DND-41 (cell line): ENCODE results near the gene EPB41L2.

ENCODE experiments used
- ATAC-seq: fragments of 200-7000 bp; cut with Tn5 transposase; 3 replicates; pipeline ENCODE4 v1.9.1; 2021; ENCODE audit warnings: low read depth; ENCODE audit not compliant: insufficient read depth
- DNase-seq: peaks from one replicate; pipeline ENCODE4 v3.0.0-alpha.2; 2020
- H2AFZ ChIP-seq: 2 replicates; pipeline ENCODE4 v1.6.0; 2012; ENCODE audit warnings: low read depth, low read length
- H3K27ac ChIP-seq: 2 replicates; pipeline ENCODE4 v1.5.1; 2012; ENCODE audit warnings: low read length, inconsistent platforms
- H3K27me3 ChIP-seq: fragments of 200-600 bp; sonication (generic); 2 replicates; pipeline ENCODE4 v1.6.0; 2012; ENCODE audit warnings: low read length, mild to moderate bottlenecking, inconsistent platforms; ENCODE audit not compliant: insufficient read depth, poor library complexity
- H3K36me3 ChIP-seq: 2 replicates; pipeline ENCODE4 v1.5.1; 2012; ENCODE audit warnings: low read length, inconsistent platforms; ENCODE audit not compliant: insufficient read depth
- H3K4me1 ChIP-seq: 2 replicates; pipeline ENCODE4 v1.5.1; 2012; ENCODE audit warnings: mild to moderate bottlenecking, low read length; ENCODE audit not compliant: insufficient read depth
- H3K4me2 ChIP-seq: 2 replicates; pipeline ENCODE4 v1.6.0; 2012; ENCODE audit warnings: mild to moderate bottlenecking, moderate library complexity, low read length, inconsistent platforms; ENCODE audit not compliant: insufficient read depth
- H3K4me3 ChIP-seq, 2 experiments: fragments of 200-600 bp in 1 of 2; shearing (Covaris generic) in 1 of 2; 2 replicates each; pipeline ENCODE4 v1.5.1; 2012 to 2016; ENCODE audit warnings: inconsistent platforms in 2 of 2, low read length in 2 of 2, mild to moderate bottlenecking in 2 of 2, low read depth in 1 of 2, moderate library complexity in 1 of 2
- H3K79me2 ChIP-seq: 2 replicates; pipeline ENCODE4 v1.6.0; 2012; ENCODE audit warnings: low read length, inconsistent platforms; ENCODE audit not compliant: insufficient read depth
- H3K9ac ChIP-seq: 2 replicates; pipeline ENCODE4 v1.6.0; 2012; ENCODE audit warnings: low read depth, mild to moderate bottlenecking, inconsistent platforms, low read length, moderate library complexity
- H3K9me3 ChIP-seq: 2 replicates; pipeline ENCODE4 v1.5.1; 2012; ENCODE audit warnings: low read length, moderate library complexity, mild to moderate bottlenecking, inconsistent platforms; ENCODE audit not compliant: insufficient read depth, severe bottlenecking
- H4K20me1 ChIP-seq: 2 replicates; pipeline ENCODE4 v1.6.0; 2012; ENCODE audit warnings: low read length; ENCODE audit not compliant: insufficient read depth
- EZH2 ChIP-seq: IDR thresholded peaks from 3 replicates; pipeline ENCODE4 v1.6.1; 2012; ENCODE audit warnings: borderline replicate concordance, low read depth, mild to moderate bottlenecking, moderate library complexity, low read length, inconsistent platforms; ENCODE audit not compliant: severe bottlenecking
- TF ChIP-seq, protein P1 (sequence below): IDR thresholded peaks from 2 replicates; pipeline ENCODE4 v1.5.1; 2012; ENCODE audit warnings: borderline replicate concordance, low read length, moderate library complexity, mild to moderate bottlenecking; ENCODE audit not compliant: poor library complexity, severe bottlenecking; ENCODE audit errors: extremely low read depth

EPB41L2 gene

DNA sequence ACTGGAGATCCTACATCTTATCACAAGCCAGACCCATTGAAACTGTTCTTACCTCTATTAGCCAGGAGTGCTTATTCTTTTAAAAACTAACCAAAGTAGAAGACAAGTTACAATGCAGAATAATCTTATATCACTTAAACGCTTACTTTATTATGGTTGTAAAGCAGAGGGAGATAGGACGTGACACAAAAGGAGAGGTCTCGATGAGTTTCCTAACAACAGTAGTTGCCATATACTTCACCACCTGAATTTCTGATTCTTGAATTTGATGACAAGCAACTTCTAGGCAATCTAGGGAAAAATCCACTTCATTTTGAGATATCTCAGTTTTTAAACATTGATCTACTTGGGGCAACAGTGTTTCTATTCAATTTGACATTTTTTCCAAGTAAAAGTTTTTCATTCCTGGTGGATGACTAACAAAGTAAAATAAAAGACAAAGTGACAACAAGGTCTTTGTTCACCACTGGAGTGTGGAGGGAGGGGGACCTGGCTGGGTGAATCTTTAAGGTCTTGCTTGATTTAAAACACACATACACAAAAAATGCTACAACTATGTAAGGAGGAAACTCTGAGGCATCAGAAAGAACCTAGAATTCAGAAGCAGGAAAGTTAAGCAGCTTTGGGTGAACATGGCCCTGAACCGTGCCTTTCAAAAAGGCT lies 125.0 kb downstream of the EPB41L2 start:
- Histone ChIP-seq H3K27ac (no peak overlapping the region), H4K20me1 (no peaks in the 10 kb centered on the region), H2AFZ (no peak overlapping the region), H3K4me1 (no peaks in the 10 kb centered on the region), H3K36me3 (0 out of 2 replicates have a peak, but pooled peaks cover 2% of the 10 kb centered on the region), H3K4me2 (no peak overlapping the region), H3K4me3 (no peak overlapping the region), H3K9ac (no peak overlapping the region), H3K9me3 (no peaks in the 10 kb centered on the region), H3K79me2 (peaks cover 4% of the 10 kb centered on the region; the same call in 1 of the 2 replicates), H3K27me3 (no peaks in the 10 kb centered on the region)
- ATAC-seq (no peak), DNase-seq (no peak)
- no peak for TF ChIP-seq EZH2
- TF ChIP-seq, protein P1, sequence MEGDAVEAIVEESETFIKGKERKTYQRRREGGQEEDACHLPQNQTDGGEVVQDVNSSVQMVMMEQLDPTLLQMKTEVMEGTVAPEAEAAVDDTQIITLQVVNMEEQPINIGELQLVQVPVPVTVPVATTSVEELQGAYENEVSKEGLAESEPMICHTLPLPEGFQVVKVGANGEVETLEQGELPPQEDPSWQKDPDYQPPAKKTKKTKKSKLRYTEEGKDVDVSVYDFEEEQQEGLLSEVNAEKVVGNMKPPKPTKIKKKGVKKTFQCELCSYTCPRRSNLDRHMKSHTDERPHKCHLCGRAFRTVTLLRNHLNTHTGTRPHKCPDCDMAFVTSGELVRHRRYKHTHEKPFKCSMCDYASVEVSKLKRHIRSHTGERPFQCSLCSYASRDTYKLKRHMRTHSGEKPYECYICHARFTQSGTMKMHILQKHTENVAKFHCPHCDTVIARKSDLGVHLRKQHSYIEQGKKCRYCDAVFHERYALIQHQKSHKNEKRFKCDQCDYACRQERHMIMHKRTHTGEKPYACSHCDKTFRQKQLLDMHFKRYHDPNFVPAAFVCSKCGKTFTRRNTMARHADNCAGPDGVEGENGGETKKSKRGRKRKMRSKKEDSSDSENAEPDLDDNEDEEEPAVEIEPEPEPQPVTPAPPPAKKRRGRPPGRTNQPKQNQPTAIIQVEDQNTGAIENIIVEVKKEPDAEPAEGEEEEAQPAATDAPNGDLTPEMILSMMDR: no peak

DNA sequence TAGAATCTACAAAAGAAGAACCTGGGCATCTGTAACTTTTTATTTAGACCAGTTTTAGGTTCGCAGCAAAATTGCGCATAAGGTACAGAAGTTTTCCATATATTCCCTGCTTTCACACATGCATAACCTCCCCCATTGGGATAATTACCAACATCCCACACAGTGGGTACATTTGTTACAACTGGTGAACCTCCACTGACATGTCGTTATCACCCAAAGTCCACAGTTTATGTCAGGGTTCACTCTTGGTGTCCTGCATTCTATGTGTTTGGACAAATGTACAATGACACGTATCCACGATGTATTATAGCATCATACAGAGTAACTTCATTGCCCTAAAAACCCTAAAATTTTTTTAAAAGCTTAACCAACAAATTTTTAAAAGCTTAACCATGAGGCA lies 126.1 kb downstream of the EPB41L2 start:
- H3K4me1 ChIP-seq: no peaks in the 10 kb centered on the region
- peaks cover 8% of the 10 kb centered on the region; the same call in 1 of the 2 replicates for H3K79me2 ChIP-seq
- no peak overlapping the region for H3K9ac ChIP-seq
- H3K4me2 ChIP-seq: no peak overlapping the region
- H3K27me3 ChIP-seq: no peaks in the 10 kb centered on the region
- H3K9me3 ChIP-seq: no peaks in the 10 kb centered on the region
- no peak overlapping the region for H2AFZ ChIP-seq
- H3K4me3 ChIP-seq: no peak overlapping the region
- DNase-seq (no peak), ATAC-seq (no peak)
- no peak overlapping the region for H3K27ac ChIP-seq
- no peaks in the 10 kb centered on the region for H4K20me1 ChIP-seq
- H3K36me3 ChIP-seq: 0 out of 2 replicates have a peak, but pooled peaks cover under 1% of the 10 kb centered on the region
- TF ChIP-seq EZH2: no peak
- TF ChIP-seq, protein P1: no peak

DNA sequence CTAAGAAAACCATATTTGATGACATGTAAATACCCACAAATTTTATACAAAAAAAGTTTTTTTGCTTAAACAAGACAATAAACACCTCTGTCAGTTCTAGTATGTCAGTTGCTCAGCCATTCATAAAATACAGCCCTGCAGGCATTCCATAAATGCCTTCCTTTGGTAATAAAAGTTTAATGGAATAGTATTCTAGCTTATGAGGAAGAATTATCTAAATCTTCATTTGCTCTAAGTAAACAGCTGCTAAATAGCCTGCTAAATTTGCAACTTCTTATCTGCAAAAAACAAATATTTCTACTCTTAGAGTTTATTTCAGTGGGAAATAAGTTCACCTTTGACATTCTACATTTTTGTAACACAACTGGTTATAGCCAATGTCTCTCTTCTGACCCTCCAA lies 127.1 kb downstream of the EPB41L2 start:
- no peak overlapping the region for H3K9ac ChIP-seq
- no peaks in the 10 kb centered on the region for H3K4me1 ChIP-seq
- peaks cover 10% of the 10 kb centered on the region; the same call in 1 of the 2 replicates for H3K79me2 ChIP-seq
- no peaks in the 10 kb centered on the region for H3K27me3 ChIP-seq
- H3K9me3 ChIP-seq: peaks cover 3% of the 10 kb centered on the region
- no peak overlapping the region for H2AFZ ChIP-seq
- TF ChIP-seq, protein P1: no peak
- TF ChIP-seq EZH2: no peak
- ATAC-seq (no peak), DNase-seq (no peak)
- no peak overlapping the region for H3K4me2 ChIP-seq
- H3K36me3 ChIP-seq: no peaks in the 10 kb centered on the region
- no peak overlapping the region for H3K27ac ChIP-seq
- H3K4me3 ChIP-seq: no peak overlapping the region
- no peaks in the 10 kb centered on the region for H4K20me1 ChIP-seq
